HCT116 (cell line): ENCODE results near the gene UCHL5.

Experiments used
- EZH2 ChIP-seq: fragments of 200-600 bp; sonication (generic); IDR thresholded peaks from 2 replicates; pipeline ENCODE4 v1.6.1; 2017; ENCODE audit warnings: antibody characterized with exemption, mixed run types
- JUND ChIP-seq: IDR thresholded peaks from 2 replicates; pipeline ENCODE4 v1.6.1; 2012
- POLR2A ChIP-seq: IDR thresholded peaks from 2 replicates; pipeline ENCODE4 v1.7.0; 2011; ENCODE audit warnings: borderline replicate concordance; ENCODE audit not compliant: insufficient read depth, insufficient read length; ENCODE audit errors: extremely low read depth
- RAD21 ChIP-seq: IDR thresholded peaks from 2 replicates; pipeline ENCODE4 v1.6.1; 2012; ENCODE audit warnings: low read depth, mild to moderate bottlenecking
- ZFX ChIP-seq: fragments of 450-650 bp; IDR thresholded peaks from 2 replicates; pipeline ENCODE4 v1.6.1; 2017
- TF ChIP-seq, protein P1 (sequence below), 3 experiments: fragments of 200-600 bp in 1 of 3; sonication (generic) in 1 of 3; IDR thresholded peaks in 2 of 3; conservative IDR thresholded peaks in 1 of 3; 2 replicates each; pipeline ENCODE4 v1.5.1; 2012 to 2017; ENCODE audit warnings: low read depth in 2 of 3, low read length in 2 of 3, antibody characterized with exemption in 1 of 3, borderline replicate concordance in 1 of 3, control low read depth in 1 of 3, mild to moderate bottlenecking in 1 of 3, mixed read lengths in 1 of 3, mixed run types in 1 of 3, moderate library complexity in 1 of 3; ENCODE audit not compliant: insufficient read depth in 1 of 3
- TF ChIP-seq, protein P2 (sequence below): IDR thresholded peaks from 2 replicates; pipeline ENCODE4 v1.6.1; 2012

- TF ChIP-seq POLR2A (no peak), EZH2 (no peak), ZFX (no peak), RAD21 (no peak), JUND (no peak)
- TF ChIP-seq, protein P1, sequence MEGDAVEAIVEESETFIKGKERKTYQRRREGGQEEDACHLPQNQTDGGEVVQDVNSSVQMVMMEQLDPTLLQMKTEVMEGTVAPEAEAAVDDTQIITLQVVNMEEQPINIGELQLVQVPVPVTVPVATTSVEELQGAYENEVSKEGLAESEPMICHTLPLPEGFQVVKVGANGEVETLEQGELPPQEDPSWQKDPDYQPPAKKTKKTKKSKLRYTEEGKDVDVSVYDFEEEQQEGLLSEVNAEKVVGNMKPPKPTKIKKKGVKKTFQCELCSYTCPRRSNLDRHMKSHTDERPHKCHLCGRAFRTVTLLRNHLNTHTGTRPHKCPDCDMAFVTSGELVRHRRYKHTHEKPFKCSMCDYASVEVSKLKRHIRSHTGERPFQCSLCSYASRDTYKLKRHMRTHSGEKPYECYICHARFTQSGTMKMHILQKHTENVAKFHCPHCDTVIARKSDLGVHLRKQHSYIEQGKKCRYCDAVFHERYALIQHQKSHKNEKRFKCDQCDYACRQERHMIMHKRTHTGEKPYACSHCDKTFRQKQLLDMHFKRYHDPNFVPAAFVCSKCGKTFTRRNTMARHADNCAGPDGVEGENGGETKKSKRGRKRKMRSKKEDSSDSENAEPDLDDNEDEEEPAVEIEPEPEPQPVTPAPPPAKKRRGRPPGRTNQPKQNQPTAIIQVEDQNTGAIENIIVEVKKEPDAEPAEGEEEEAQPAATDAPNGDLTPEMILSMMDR (IDR thresholded peaks at IDR 0.05 in 2 of 3, conservative IDR thresholded peaks at IDR 0.05 in 1 of 3; ENCODE audit: borderline replicate concordance in 1 of 3, insufficient read depth in 1 of 3, low read depth in 2 of 3, low read length in 2 of 3), result no peak
- TF ChIP-seq, protein P2, sequence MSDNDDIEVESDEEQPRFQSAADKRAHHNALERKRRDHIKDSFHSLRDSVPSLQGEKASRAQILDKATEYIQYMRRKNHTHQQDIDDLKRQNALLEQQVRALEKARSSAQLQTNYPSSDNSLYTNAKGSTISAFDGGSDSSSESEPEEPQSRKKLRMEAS, result no peak
These were observed 3.7 kb upstream of the UCHL5 start for GRCh38 chr1:193062698-193063463.
